GM12878 (cell line): ENCODE results near the gene NEK8. TPM values are rescaled to one million over a fixed set of nuclear protein-coding genes. Genes with fewer than 3 reads are reported as not detected.
A peak's percentile ranks its signal among the peaks of the same experiment; 100 is the strongest.

Experiments
- BACH1 ChIP-seq: fragments of 450-650 bp; IDR thresholded peaks from 2 replicates; pipeline ENCODE4 v1.6.1; 2017; ENCODE audit warnings: mild to moderate bottlenecking, borderline replicate concordance
- CEBPB ChIP-seq, 2 experiments: fragments of 150-350 bp in 1 of 2; IDR thresholded peaks; 2 replicates each; pipeline ENCODE4 v1.6.1; 2012 to 2014; ENCODE audit warnings: low read depth in 2 of 2, low read length in 2 of 2, borderline replicate concordance in 1 of 2, inconsistent platforms in 1 of 2
- JUND ChIP-seq: IDR thresholded peaks from 2 replicates; pipeline ENCODE4 v1.6.1; 2012; ENCODE audit warnings: low read depth, mild to moderate bottlenecking, low read length, improper control_type of control experiment, moderate library complexity
- KDM1A ChIP-seq: fragments of 200-600 bp; sonication (generic); IDR thresholded peaks from 2 replicates; pipeline ENCODE4 v1.6.1; 2016; ENCODE audit warnings: borderline replicate concordance
- LARP7 ChIP-seq: fragments of 450-650 bp; IDR thresholded peaks from 2 replicates; pipeline ENCODE4 v1.6.1; 2017; ENCODE audit warnings: mild to moderate bottlenecking
- NR2F1 ChIP-seq: fragments of 450-650 bp; conservative IDR thresholded peaks from 2 replicates; pipeline ENCODE4 v1.6.1; 2017; ENCODE audit warnings: mild to moderate bottlenecking
- POLR2AphosphoS5 ChIP-seq: IDR thresholded peaks from 2 replicates; pipeline ENCODE4 v1.6.1; 2011; ENCODE audit warnings: mild to moderate bottlenecking, low read length, inconsistent platforms
- PRDM15 ChIP-seq: fragments of 450-650 bp; formaldehyde crosslinking; IDR thresholded peaks from 2 replicates; pipeline ENCODE4 v1.4.0; 2020; ENCODE audit warnings: mild to moderate bottlenecking, moderate library complexity
- RELA ChIP-seq: fragments of 450-650 bp; IDR thresholded peaks from 2 replicates; pipeline ENCODE4 v1.8.0; 2014; ENCODE audit warnings: borderline replicate concordance; ENCODE audit not compliant: partially characterized antibody
- SIX5 ChIP-seq: IDR thresholded peaks from 2 replicates; pipeline ENCODE4 v1.6.1; 2011; ENCODE audit warnings: mild to moderate bottlenecking, low read depth, low read length, moderate library complexity; ENCODE audit not compliant: severe bottlenecking
- USF1 ChIP-seq: IDR thresholded peaks from 2 replicates; pipeline ENCODE4 v1.6.1; 2011; ENCODE audit warnings: borderline replicate concordance, low read depth, mild to moderate bottlenecking, moderate library complexity, mixed read lengths, low read length; ENCODE audit not compliant: insufficient read depth; ENCODE audit errors: extremely low read length
- YBX1 ChIP-seq: fragments of 450-650 bp; IDR thresholded peaks from 2 replicates; pipeline ENCODE4 v1.6.1; 2016; ENCODE audit warnings: antibody characterized with exemption
- YY1 ChIP-seq: IDR thresholded peaks from 2 replicates; pipeline ENCODE4 v1.6.1; 2011; ENCODE audit warnings: low read depth, mild to moderate bottlenecking, low read length
- ZBTB40 ChIP-seq: fragments of 450-650 bp; IDR thresholded peaks from 2 replicates; pipeline ENCODE4 v1.6.1; 2016; ENCODE audit warnings: mild to moderate bottlenecking, moderate library complexity, borderline replicate concordance
- polyA plus RNA-seq, 11 experiments: library from polyadenylated mRNA; depleted of rRNA in 4 of 11; unstranded in 6 of 11; stranded (reverse) in 5 of 11; fragments of >200 nt; fragmentation: Nextera tagmentation in 4 of 11; fragmentation: Illumina TruSeq in 1 of 11; extraction: Ambion mirVana in 4 of 11; extraction: Trizol in 1 of 11; gene quantifications; 1 replicate in 1 of 11; 2 replicates in 10 of 11; pipeline versions ENCODE4 v1.2.1 to v1.2.3, GENCODE V29; 2011 to 2016; ENCODE audit warnings: inconsistent platforms in 2 of 11, missing spikeins in 2 of 11, low read depth in 1 of 11
- total RNA-seq, 4 experiments: library from RNA; depleted of rRNA in 3 of 4; stranded (reverse); fragments of >200 nt in 3 of 4; fragmentation: Illumina TruSeq in 1 of 4; extraction: Trizol in 1 of 4; gene quantifications; 2 replicates each; pipeline versions ENCODE4 v1.2.1 to v1.2.3, GENCODE V29; 2013 to 2021
- TF ChIP-seq, protein P1 (sequence below): fragments of 150-350 bp; IDR thresholded peaks from 2 replicates; pipeline ENCODE4 v1.6.1; 2014; ENCODE audit warnings: mild to moderate bottlenecking, low read depth, low read length
- TF ChIP-seq, protein P2 (sequence below): fragments of 450-650 bp; conservative IDR thresholded peaks from 2 replicates; pipeline ENCODE4 v1.6.1; 2017; ENCODE audit warnings: mild to moderate bottlenecking, moderate library complexity

Gene NEK8
- total and polyA plus RNA-seq, 10 of the 15 experiments (the other 5 are each of a cell fraction or from before 2014, with no cell fraction given): 2.3 to 14.3 (median 9.4) TPM

- TF ChIP-seq CEBPB (IDR thresholded peaks at IDR 0.05; ENCODE audit: borderline replicate concordance in 1 of 2, low read depth in 2 of 2, low read length in 2 of 2) (no peak), JUND (no peak), YBX1 (no peak), SIX5 (no peak), USF1 (no peak), PRDM15 (CRISPR knock-in tag) (no peak), ZBTB40 (no peak), NR2F1 (peak; percentile 36; the same call in 1 of the 2 replicates), RELA (no peak), KDM1A (no peak), LARP7 (peak; percentile 30; the same call in 1 of the 2 replicates), POLR2AphosphoS5 (peak; percentile 59), BACH1 (peak; percentile 37; the same call in 1 of the 2 replicates), YY1 (no peak)
- TF ChIP-seq, protein P1, sequence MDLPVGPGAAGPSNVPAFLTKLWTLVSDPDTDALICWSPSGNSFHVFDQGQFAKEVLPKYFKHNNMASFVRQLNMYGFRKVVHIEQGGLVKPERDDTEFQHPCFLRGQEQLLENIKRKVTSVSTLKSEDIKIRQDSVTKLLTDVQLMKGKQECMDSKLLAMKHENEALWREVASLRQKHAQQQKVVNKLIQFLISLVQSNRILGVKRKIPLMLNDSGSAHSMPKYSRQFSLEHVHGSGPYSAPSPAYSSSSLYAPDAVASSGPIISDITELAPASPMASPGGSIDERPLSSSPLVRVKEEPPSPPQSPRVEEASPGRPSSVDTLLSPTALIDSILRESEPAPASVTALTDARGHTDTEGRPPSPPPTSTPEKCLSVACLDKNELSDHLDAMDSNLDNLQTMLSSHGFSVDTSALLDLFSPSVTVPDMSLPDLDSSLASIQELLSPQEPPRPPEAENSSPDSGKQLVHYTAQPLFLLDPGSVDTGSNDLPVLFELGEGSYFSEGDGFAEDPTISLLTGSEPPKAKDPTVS: no peak
- TF ChIP-seq, protein P2, sequence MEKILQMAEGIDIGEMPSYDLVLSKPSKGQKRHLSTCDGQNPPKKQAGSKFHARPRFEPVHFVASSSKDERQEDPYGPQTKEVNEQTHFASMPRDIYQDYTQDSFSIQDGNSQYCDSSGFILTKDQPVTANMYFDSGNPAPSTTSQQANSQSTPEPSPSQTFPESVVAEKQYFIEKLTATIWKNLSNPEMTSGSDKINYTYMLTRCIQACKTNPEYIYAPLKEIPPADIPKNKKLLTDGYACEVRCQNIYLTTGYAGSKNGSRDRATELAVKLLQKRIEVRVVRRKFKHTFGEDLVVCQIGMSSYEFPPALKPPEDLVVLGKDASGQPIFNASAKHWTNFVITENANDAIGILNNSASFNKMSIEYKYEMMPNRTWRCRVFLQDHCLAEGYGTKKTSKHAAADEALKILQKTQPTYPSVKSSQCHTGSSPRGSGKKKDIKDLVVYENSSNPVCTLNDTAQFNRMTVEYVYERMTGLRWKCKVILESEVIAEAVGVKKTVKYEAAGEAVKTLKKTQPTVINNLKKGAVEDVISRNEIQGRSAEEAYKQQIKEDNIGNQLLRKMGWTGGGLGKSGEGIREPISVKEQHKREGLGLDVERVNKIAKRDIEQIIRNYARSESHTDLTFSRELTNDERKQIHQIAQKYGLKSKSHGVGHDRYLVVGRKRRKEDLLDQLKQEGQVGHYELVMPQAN: peak; percentile 46
These were observed 17.5 kb upstream of the NEK8 start (continued) for GRCh38 chr17:28710861-28711722.
